Inflammatory macrophage treated with lipopolysaccharide for 4 hours (primary cell): ENCODE measurements around the gene PPP2R5C.

Experiments
- DNase-seq: peaks from one replicate; pipeline ENCODE4 v3.0.0-alpha.2; 2020

PPP2R5C gene

DNA sequence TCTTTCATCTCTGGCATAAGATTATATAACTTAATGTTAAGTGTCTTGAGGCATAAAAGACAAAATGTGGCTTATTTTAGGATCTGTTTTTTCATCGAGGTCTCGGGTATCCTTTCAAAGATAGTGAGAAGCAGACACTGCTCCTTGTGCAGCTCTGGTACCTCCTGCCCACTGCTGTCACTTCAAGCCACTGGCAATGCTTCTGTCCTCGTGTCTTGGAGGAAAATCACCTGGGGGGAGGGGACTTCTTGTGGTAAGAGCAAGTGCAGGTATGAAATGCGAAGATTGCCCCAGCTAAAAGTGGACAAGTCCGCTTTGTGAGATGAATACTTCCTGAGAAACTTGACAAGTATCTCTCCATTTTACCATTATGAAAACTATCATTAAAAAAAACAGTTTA is 165.1 kb downstream of the PPP2R5C start:
- DNase-seq = no peak

DNA sequence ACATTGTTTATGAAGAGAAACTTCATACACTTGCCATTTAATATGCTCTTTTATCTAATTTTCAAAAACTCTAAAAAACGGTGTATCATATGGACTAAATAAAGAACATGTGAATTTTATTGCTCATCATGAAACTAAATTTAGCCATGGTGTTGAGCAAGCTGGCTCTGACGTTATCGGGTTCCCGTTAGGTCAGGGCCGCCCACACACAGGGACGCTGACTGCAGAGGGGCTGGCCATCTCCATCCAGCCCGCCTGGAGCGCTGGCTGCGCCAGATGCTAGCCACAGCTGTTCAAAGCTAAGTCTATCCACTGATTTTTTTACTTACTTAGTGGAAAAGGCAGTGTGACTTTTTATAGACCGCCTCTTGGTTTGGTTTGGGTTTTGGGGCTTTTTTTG is 166.3 kb downstream of the PPP2R5C start:
- DNase-seq = peak; percentile 99

DNA sequence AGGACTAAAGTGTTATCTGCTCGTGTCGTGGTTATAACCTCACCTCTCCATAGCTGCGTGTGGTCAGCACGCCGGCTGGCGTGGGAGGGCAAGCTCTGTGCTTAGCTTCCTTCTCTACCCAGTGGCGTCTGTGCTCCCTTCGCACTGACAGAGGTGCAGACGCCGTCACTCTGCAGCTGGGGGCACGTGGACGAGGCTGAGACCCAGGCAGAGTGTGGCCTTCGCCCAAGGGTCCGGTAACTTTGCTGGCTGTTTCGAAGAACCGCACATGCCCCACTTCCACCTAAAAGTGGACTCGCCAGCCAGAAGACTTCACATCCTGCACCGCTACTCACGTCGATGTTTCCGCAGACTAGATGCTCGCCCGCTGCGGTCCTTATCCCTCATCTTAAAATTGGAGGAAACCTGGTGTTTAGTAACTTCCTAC is 166.9 kb downstream of the PPP2R5C start:
- no peak for DNase-seq

DNA sequence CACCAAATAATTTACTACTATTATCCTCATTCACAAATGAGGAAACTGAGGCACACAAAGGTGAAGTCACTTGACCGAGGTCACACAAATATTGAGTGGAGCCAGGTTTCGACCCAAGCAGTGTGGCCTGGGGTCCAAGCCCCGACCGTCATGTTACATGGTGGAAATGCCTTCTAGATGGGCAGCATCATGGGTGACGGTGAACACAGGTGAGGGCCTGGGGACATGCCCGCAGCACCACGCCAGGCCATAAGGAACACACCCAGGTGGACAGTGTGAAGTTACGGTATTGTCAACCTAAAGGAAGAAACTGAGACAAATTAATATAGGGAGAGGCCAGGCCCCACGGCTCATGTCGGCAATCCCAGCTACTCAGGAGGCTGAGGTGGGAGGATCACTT is 167.6 kb downstream of the PPP2R5C start:
- DNase-seq = no peak

DNA sequence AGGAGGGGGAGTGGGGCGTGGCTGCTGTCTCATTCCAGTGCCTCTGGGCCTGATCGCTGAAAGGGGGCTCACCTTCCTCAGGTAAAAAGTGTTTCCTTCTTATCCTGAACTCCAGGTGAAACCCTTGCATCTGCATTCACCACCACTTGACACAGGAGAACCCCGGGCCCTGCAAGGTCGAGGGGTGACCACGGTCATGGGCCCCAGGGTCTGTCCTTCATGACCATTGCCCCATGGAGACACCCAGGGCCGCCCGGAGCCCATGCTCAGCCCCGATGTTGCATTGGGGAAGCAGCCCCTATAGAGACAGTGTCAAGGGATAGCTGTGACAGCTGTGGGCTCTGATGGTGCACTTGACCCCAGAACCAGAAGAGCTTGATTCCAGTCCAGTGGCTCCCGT is 168.4 kb downstream of the PPP2R5C start:
- DNase-seq = no peak

DNA sequence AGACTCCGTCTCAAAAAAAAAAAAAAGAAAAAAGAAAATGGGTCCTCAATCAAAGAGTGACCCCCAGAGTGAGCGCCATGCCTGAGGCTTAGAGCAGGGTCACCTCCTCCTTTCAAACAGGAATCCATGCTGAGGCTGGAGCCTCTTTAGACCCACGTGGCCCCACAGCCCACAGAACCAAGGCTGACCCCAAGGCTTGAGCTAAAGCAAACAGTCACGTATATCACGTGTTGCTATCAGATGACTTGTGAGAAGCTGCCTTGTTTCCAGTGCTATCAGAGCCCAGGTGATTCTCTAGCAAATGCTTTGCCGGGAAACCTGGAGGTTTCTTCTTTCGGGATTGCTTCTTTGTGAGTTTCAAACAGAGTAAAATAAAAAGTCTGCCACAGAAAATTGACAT is 171.2 kb downstream of the PPP2R5C start:
- no peak for DNase-seq

DNA sequence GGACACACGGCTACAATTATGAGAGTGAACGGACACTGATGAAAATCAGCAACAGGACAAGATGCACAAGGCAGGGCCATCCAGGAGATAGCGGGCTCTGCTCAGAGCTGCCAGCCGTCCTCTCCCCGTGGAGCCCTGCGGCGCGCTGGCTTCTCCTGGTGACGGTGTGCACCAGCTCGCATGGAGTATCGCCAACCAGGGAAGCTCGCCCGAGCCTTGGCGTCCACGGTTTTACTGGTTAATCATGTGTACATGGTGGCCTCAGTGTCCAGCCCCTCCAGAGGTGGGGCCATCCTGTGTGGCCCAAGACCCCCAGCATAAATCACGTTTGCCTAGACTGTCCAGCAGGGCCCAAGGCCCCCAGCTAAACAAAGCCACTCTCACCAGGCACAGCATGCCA is 171.7 kb downstream of the PPP2R5C start:
- DNase-seq = no peak

DNA sequence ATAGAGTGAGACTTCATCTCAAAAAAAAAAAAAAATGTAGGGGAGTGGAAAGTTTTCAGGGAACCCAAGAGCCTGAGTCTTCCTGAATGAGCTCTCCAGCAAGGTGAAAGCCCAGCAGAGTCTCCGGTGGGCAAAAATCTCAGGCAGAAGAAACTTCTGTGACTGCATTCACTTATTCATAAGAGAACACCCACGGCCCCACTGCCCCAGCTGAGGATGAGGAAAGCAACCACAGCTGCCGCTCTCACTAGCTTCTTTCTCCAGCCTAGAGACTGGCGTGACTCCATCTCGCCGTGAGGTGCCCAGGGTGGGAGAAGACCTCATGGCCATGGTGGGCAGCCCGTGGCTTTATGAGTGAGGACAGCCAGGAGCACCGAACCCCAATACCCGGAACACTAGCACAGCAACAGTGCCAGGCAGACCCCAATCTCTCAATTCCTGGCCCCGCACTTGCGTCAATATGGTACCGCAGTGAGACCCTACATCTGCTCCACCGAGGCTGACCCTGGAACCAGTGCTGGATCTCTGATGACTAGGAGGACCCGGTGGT is 173.2 kb downstream of the PPP2R5C start:
- DNase-seq = peak; percentile 53

DNA sequence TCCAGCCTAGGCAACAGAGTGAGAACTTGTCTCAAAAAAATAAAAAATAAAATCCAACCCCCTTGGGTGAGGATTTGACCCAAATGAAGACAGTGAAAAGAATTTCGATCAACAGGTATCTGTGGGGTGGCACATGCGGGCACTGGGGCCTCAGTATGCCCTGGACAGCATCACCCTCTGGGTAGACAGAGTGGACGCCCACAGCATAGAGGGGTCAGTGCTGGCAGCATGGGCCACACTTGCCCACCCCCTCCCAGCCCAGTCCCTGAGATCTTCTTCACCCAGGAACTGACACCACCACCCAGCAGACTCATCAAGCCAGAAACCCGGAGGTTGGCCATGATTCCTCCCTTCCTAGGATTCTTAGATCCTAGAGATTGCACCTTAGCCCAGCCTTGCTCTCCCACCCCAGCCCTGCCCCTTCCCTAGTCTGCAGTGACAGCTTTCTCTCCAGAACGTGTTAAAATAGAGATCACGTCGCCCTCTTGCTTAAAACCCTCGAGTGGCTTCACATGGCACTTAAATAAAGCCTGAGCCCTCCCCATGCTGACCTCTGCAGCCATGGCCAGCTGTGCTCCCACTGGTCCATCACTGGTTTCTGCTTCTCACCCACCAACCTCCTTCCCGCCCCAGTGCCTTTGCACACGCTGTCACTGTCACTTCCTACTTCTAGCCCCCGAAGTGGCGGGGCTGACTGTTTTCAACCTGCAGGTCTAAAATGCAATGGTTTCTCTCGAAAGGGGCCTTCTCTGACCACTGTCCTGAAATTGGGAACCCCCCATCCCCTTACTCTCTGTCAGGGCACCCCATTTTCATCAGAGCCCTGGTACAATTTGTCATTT is 176.6 kb downstream of the PPP2R5C start:
- no peak for DNase-seq

DNA sequence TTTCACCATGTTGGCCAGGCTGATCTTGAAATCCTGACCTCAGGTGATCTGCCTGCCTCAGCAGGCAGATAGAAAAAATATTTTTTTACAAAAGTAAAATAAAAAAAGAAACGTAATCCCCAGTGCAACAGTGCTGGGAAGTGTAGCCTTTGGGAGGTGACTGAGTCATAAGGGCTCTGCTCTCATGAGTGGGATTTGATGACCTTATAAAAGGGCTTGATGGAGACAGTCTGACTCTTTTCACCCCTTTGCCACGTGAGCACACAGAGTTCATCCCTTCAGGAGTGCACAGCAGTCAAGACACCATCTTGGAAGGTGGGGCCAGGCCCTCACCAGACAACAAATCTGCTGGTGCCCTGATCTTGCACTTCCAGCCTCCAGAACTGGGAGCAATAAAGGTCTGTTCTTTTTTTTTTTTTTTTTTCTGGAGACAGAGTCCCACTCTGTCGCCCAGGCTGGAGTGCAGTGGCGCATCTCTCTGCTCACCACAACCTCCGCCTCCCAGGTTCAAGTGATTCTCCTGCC is 178.2 kb downstream of the PPP2R5C start:
- peak; percentile 16 for DNase-seq

DNA sequence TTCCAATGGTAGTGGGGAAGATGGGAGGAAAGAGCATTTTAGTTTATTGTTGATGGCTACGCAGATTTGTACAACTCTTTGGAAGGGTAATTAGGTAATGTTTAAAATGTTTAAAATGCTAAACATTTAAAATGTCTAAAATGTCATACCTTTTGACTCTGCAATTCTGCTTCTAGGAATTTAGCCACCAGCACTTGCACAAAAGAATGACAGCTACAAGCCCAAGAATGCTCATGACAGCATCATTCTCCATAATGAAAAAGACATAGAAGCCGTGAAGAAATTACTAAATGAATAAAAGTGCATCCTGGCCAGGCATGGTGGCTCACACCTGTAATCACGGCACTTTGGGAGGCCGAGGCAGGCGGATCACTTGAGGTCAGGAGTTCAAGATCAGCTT is 182.9 kb downstream of the PPP2R5C start:
- no peak for DNase-seq

DNA sequence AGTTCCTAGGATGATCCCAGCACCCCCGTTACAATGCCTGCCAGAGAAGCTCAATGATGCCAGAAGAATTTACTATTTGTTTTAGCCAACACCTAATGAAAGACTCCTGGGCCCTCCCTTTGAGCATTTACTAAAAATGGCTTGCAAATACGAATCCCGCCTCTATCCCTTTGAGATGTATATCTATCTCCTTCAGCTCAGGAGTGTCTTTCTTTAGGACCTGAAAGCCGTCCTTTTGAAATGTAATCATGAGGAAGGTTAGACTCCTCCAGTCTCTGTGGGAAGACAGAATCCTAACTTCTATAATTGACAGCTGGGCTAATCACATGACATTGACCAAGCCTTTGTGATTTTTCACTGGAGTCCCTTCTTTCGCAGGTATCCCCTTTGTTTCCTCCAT is 183.7 kb downstream of the PPP2R5C start:
- no peak for DNase-seq

DNA sequence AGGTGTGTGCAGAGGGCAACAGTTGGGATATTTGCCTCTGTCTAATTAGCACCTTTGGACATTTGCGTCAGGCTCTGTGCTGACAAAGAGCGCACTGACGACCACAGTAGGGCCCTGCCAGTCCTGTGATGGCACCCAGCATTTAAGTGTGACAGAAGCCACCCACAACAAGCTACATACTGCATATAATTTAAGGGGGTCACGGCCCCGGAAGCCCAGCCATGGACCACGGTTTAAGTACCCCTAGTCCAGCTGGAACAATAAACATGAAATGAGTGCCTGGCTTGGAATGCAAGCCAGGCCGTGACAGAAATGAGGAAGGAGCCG is 186.0 kb downstream of the PPP2R5C start:
- DNase-seq = no peak

DNA sequence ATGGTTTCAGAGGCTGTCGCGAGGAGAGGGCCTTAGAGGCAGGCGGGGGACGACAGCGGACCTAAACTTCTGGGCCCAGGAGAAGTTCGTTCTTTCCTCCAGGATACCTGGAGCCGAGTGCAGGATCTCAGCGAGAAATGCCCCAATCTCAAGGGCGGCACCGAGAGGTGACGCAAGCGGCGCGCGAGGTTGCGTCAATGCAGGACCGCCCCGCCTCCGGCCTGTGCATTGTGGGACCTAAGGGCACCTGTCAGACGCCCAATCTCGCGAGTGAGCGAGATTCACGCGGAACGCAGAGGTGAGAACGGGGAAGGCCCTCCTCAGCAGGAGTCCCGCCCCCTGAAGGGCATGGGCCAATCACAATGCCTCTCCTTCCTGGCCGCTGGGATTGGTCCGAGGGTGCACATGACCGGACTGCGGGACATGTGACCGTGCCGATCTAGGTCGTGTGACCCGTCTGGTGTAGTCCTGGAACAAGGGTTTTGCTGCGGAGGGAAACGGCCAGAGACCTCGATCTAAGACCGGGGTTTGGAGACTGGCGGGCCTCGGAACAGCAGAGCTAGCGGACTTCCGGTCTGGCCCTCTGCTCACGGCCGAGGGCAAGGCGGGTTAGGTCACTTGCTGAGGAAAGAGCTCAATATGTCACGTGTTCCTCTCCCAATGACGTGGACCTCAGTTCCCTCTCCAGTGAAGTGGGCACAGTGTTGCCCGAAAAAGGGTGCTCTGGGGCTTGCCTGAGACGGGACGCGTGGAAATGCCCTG is 186.6 kb downstream of the PPP2R5C start:
- DNase-seq = peak; percentile 100

DNA sequence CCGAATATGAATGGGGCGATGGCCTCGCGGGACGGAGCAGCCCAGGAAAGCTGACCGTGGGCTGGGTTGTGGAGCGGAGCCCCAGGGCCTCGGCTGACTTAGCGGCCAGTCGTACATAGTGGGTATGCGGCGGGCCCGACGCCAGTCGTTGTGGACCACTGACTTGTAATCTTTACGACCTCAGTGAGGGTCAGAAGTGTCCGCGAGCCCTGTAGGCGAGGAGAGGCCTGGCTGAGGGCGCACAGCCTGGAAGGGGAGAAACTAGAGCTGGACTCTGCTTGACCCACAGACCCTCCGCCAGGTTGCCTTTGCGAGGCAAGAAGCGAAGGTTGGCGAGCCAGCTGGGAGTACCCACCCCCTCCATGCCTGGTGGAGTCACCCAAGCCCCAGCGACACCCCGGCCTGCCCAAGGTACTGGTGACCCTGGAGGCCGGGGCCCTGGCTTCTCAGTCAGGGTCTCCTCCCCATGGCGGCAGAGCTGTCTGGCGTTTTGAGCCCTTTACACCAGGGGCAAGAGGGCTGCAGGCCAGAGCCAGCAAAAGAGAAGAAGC is 187.2 kb downstream of the PPP2R5C start:
- no peak for DNase-seq

DNA sequence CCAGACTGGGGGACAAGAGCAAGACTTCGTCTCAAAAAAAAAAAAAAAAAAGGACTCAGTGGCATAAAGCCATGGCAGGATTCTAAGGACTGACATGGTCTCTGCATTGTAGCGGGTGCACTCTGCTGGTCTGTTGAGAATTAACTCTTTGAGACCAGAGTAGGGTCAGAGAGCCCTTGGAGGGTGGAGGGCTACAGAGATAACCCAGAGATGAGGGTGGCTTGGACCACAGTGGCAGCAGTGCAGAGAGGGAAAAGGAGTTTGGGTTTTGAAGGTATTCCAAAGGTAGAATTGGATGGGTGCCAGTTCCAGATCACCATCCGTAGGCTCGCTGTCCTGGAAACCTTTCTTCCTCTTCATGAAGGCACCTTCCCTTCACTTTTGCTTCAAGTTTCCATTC is 188.6 kb downstream of the PPP2R5C start:
- no peak for DNase-seq

DNA sequence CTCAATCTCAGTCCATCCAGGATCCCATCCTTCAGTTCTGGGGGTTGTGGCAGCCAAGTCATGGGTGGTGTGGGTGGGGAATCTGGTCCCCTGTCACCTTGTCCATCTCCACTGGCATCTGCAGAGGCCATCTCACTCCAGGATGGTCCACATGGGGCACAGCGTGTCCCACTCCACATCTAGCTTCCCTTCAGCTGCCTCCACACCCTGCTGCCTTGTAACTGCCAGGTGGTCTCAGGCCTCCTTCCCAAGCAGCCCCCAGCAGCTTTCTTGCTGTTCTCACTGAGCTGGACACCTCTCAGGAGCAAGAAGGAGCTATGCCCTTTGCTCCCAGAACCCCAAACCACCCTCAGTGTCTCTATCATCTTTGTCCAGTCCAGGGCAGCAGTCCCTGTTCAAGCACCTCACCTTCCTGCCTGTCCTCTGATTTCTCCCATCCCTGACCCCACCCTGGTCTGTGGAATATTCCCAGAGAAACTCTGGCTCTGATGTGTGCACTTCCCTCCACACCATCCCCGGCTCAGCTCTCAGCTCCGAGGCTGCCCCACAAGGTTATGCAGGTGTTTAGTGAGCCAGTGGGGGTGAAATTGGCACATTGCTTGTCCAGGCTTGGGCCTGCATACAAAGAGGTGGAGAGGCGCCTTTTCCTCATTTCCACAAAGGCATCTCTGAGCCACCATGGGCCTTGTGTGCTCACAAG is 189.2 kb downstream of the PPP2R5C start:
- DNase-seq = no peak

DNA sequence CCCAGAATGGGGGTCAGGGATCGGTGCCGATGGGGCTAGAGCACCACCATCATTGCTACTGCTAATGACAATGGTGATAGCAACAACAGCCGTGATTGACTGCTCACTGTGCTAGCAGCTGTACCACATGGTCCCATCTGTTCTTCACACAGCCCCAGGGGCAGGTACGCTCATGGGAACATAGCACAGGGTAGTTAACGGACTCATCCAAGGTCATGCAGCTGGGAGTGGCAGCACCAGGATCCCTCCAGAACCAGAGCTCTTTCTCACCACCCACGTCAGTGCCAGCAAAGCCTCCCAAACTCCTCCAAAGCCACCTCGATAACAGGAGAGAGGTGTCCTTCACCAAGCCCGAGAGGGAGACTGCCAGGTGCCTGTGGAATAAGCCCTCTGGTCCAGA is 191.6 kb downstream of the PPP2R5C start:
- DNase-seq = no peak

DNA sequence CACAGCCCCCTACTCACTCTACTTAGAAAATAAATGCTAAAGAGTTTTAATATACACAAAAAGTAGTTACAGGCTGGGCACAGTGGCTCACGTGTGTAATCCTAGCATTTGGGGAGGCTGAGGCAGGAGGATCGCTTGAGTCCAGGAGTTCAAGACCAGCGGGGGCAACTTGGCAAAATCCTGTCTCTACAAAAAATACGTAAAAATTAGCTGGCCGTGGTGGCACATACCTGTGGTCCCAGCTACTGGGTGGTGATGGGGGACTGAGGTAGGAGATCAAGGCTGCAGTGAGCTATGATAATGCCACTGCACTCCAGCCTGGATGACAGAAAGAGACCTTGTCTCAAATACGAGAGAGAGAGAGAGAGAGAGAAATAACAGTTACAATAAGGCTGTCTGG is 193.0 kb downstream of the PPP2R5C start:
- DNase-seq = no peak

DNA sequence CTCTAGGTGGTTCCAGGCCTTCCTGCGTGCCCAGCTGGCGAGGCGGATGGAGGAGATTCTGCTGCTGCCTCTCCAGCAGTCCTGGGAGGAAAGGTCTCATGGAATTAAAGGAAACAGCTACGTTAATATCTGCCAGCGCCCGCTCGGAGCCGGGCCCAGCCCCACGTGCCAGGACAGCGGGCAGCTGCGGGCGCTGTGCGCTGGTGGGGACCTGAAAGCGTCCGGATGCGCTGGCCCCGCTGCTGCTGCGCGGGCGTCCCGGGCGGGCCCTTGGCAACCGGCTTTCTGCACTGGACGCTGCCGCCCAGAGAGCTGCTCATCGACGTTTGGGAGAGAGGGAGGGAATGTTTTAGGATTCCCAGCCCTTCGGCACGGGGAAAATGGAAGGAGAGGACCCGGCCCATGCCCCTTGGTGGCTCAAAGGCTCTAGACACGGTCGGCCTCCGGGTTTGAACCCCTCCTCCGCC is 194.2 kb downstream of the PPP2R5C start:
- no peak for DNase-seq

DNA sequence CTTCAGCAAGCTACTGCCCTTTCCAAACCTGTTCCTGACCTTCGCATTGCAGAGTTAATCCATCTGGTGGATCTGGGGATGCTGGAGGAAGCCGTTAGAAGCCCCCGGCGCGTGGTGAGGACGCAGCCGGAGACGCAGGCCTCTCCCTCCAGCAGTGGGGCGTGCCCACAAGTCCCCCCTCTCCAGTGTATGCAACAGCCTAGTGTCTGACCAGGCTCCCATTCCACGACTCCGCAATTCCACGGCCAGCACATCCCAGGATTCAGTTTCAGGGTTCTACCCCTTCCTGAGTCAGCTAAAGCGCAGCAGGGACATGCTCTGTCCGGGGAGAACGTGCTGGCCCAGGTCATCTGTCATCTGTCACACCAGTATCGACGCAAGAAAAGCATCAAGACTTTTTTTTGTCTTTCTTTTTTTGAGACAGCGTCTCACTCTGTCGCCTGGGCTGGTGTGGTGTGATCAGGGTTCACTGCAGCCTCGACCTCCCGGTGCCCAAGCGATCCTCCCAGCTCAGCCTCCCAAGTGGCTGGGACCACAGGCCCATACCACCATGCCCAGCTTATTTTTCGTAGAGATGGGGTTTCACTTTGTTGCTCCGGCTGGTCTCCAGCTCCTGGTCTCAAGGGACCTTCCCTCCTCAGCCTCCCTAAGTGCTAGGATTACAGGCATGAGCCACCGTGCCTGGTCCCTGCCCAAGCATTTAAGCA is 194.8 kb downstream of the PPP2R5C start:
- no peak for DNase-seq
